Erythroblast (primary cell): Measurements from ENCODE around the gene OPCML.

Experiments
- DNase-seq, 2 experiments: peaks; one replicate each; lab custom pipeline; 2025; lab: John Stamatoyannopoulos, UW
- GATA1 ChIP-seq: IDR thresholded peaks from 2 replicates; pipeline ENCODE4 v1.6.1; 2011; ENCODE audit warnings: low read depth, mild to moderate bottlenecking, control low read depth, low read length, moderate library complexity
- POLR2A ChIP-seq: IDR thresholded peaks from 2 replicates; pipeline ENCODE4 v1.6.1; 2011; ENCODE audit warnings: mild to moderate bottlenecking, low read length

OPCML gene

GRCh38 chr11:133011604-133012003, 520.7 kb downstream of the OPCML start:
- peak; percentile 1 to 13 for DNase-seq
- no peak for TF ChIP-seq POLR2A
- TF ChIP-seq GATA1 = no peak

GRCh38 chr11:133007027-133007584, 525.2 kb downstream of the OPCML start:
- TF ChIP-seq GATA1 (no peak), POLR2A (no peak)
- no peak for DNase-seq

GRCh38 chr11:133004369-133004768, 527.9 kb downstream of the OPCML start:
- TF ChIP-seq GATA1 = no peak
- no peak for TF ChIP-seq POLR2A
- DNase-seq = no peak

- TF ChIP-seq POLR2A (no peak), GATA1 (no peak)
- no peak for DNase-seq
Measured at GRCh38 chr11:132999516-132999915, 532.8 kb downstream of the OPCML start.

- TF ChIP-seq POLR2A = no peak
- no peak for TF ChIP-seq GATA1
- DNase-seq = no peak
Measured at GRCh38 chr11:132999031-132999430, 533.3 kb downstream of the OPCML start.

GRCh38 chr11:132997396-132997795, 534.9 kb downstream of the OPCML start:
- TF ChIP-seq POLR2A (no peak), GATA1 (no peak)
- no peak for DNase-seq

- TF ChIP-seq POLR2A (no peak), GATA1 (no peak)
- no peak for DNase-seq
Measured at GRCh38 chr11:132994966-132995365, 537.3 kb downstream of the OPCML start.

GRCh38 chr11:132993991-132994502, 538.3 kb downstream of the OPCML start:
- no peak for DNase-seq
- TF ChIP-seq GATA1 (no peak), POLR2A (no peak)

- DNase-seq = no peak
- TF ChIP-seq POLR2A (no peak), GATA1 (no peak)
Measured at GRCh38 chr11:132992838-132993631, 539.3 kb downstream of the OPCML start.

GRCh38 chr11:132988411-132988810, 543.9 kb downstream of the OPCML start:
- no peak for TF ChIP-seq GATA1
- no peak for DNase-seq

- DNase-seq = no peak
- no peak for TF ChIP-seq GATA1
- no peak for TF ChIP-seq POLR2A
Measured at GRCh38 chr11:132987936-132988335, 544.4 kb downstream of the OPCML start.

GRCh38 chr11:132983641-132983978, 548.7 kb downstream of the OPCML start:
- no peak for DNase-seq
- TF ChIP-seq GATA1 (no peak), POLR2A (no peak)

- TF ChIP-seq GATA1 (no peak), POLR2A (no peak)
- DNase-seq = no peak
Measured at GRCh38 chr11:132982772-132983640, 549.3 kb downstream of the OPCML start.
